HCT116 (cell line): ENCODE results near the gene XRN2. TPM values are rescaled to one million over a fixed set of nuclear protein-coding genes. Genes with fewer than 3 reads are reported as not detected.

Source experiments
- ATAC-seq: fragments of 200-7000 bp; cut with Tn5 transposase; 2 replicates; pipeline ENCODE4 v1.9.1; 2020; ENCODE audit warnings: mild to moderate bottlenecking, moderate library complexity
- BruUV-seq: library from RNA; stranded (reverse); fragments of 400-500 nt; replicated peaks from 2 replicates; lab custom pipeline; 2021; lab: Mats Ljungman, UMichigan
- CTCF ChIA-PET: fragments of 300-600 bp; sonication (Branson Sonifier 250); formaldehyde crosslinking; loops from one replicate; lab custom pipeline; 2021; ENCODE audit warnings: antibody characterized with exemption; lab: Charles Lee
- POLR2A ChIA-PET: fragments of 300-600, 350-600 bp; sonication (Branson Sonifier 250); formaldehyde crosslinking; loops from one replicate; lab custom pipeline; 2021; ENCODE audit warnings: antibody characterized with exemption; lab: Charles Lee
- RAD21 ChIA-PET, 2 experiments: fragments of 300-600 bp; sonication (Branson Sonifier 250); formaldehyde crosslinking; loops; one replicate each; lab custom pipeline; 2023; ENCODE audit warnings: low total read pairs in 2 of 2; ENCODE audit not compliant: uncharacterized antibody in 2 of 2, unreplicated experiment in 2 of 2, low non-redundant PET in 1 of 2; lab: Charles Lee
- DNase-seq: peaks from one replicate; pipeline ENCODE4 v3.0.0-alpha.2; 2010; ENCODE audit warnings: low read depth, low spot score
- H2AFZ ChIP-seq: fragments of 200-600 bp; shearing (Covaris generic), sonication (generic); 2 replicates; pipeline ENCODE4 v1.6.1; 2017; ENCODE audit warnings: low read depth, mixed run types, mixed read lengths, antibody characterized with exemption, low read length; ENCODE audit not compliant: poor library complexity, severe bottlenecking
- H3K27ac ChIP-seq: 2 replicates; pipeline ENCODE4 v1.5.1; 2012; ENCODE audit warnings: low read depth, low read length
- H3K27me3 ChIP-seq: fragments of 200-600 bp; sonication (generic); 2 replicates; pipeline ENCODE4 v1.6.1; 2016; ENCODE audit warnings: mixed run types, low read length, mixed read lengths; ENCODE audit not compliant: insufficient read depth
- H3K36me3 ChIP-seq, 2 experiments: fragments of 200-500 bp in 1 of 2; fragments of 200-600 bp in 1 of 2; sonication (Bioruptor generic) in 1 of 2; sonication (generic) in 1 of 2; 2 replicates each; pipeline versions ENCODE4 v1.5.1 to v1.6.1; 2014 to 2016; ENCODE audit warnings: low read length in 2 of 2, inconsistent platforms in 1 of 2, mixed read lengths in 1 of 2, mixed run types in 1 of 2; ENCODE audit not compliant: insufficient read depth in 2 of 2, control insufficient read depth in 1 of 2
- H3K4me1 ChIP-seq, 2 experiments: fragments of 200-600 bp in 1 of 2; sonication (generic) in 1 of 2; 2 replicates each; pipeline versions ENCODE4 v1.5.1 to v1.6.1; 2012 to 2017; ENCODE audit warnings: low read length in 2 of 2, inconsistent platforms in 1 of 2, mild to moderate bottlenecking in 1 of 2, mixed read lengths in 1 of 2, mixed run types in 1 of 2, moderate library complexity in 1 of 2; ENCODE audit not compliant: insufficient read depth in 2 of 2, control insufficient read depth in 1 of 2
- H3K4me2 ChIP-seq: fragments of 200-600 bp; sonication (generic); 2 replicates; pipeline ENCODE4 v1.6.1; 2017; ENCODE audit warnings: mixed run types, low read length, mixed read lengths
- H3K4me3 ChIP-seq, 2 experiments: fragments of 200-600 bp in 1 of 2; sonication (generic) in 1 of 2; replicated peaks in 1 of 2; 2 replicates each; pipeline ENCODE4 v1.5.1; 2011 to 2016; ENCODE audit warnings: low read length in 2 of 2, control low read depth in 1 of 2, low read depth in 1 of 2, mild to moderate bottlenecking in 1 of 2, mixed read lengths in 1 of 2, mixed run types in 1 of 2
- H3K79me2 ChIP-seq: fragments of 200-600 bp; sonication (generic); 2 replicates; pipeline ENCODE4 v1.6.1; 2017; ENCODE audit warnings: mild to moderate bottlenecking, mixed run types, low read length, moderate library complexity, mixed read lengths; ENCODE audit not compliant: insufficient read depth
- H3K9ac ChIP-seq: fragments of 200-600 bp; sonication (generic); 2 replicates; pipeline ENCODE4 v1.6.1; 2016; ENCODE audit warnings: low read length, mixed read lengths
- H3K9me2 ChIP-seq: fragments of 200-600 bp; sonication (generic), shearing (Covaris generic); 2 replicates; pipeline ENCODE4 v1.6.1; 2017; ENCODE audit warnings: mixed run types, mild to moderate bottlenecking, moderate library complexity; ENCODE audit not compliant: insufficient read depth
- H3K9me3 ChIP-seq, 2 experiments: fragments of 200-500 bp in 1 of 2; fragments of 200-600 bp in 1 of 2; sonication (Bioruptor generic) in 1 of 2; sonication (generic) in 1 of 2; 2 replicates each; pipeline ENCODE4 v1.6.1; 2014 to 2017; ENCODE audit warnings: low read length in 2 of 2, mixed read lengths in 2 of 2, inconsistent platforms in 1 of 2, low read depth in 1 of 2, mild to moderate bottlenecking in 1 of 2, mixed run types in 1 of 2, moderate library complexity in 1 of 2; ENCODE audit not compliant: control insufficient read depth in 1 of 2, insufficient read depth in 1 of 2
- H4K20me1 ChIP-seq: fragments of 200-600 bp; sonication (generic), shearing (Covaris generic); 2 replicates; pipeline ENCODE4 v1.6.1; 2017; ENCODE audit warnings: mixed run types, mild to moderate bottlenecking, moderate library complexity; ENCODE audit not compliant: insufficient read depth
- ATF3 ChIP-seq: IDR thresholded peaks from 2 replicates; pipeline ENCODE4 v1.6.1; 2012
- EGR1 ChIP-seq: IDR thresholded peaks from 2 replicates; pipeline ENCODE4 v1.6.1; 2012; ENCODE audit warnings: low read depth
- EZH2phosphoT487 ChIP-seq: fragments of 200-600 bp; IDR thresholded peaks from 2 replicates; pipeline ENCODE4 v1.6.1; 2018; ENCODE audit warnings: antibody characterized with exemption, borderline replicate concordance
- JUND ChIP-seq: IDR thresholded peaks from 2 replicates; pipeline ENCODE4 v1.6.1; 2012
- RAD21 ChIP-seq: IDR thresholded peaks from 2 replicates; pipeline ENCODE4 v1.6.1; 2012; ENCODE audit warnings: low read depth, mild to moderate bottlenecking
- SIN3A ChIP-seq: IDR thresholded peaks from 2 replicates; pipeline ENCODE4 v1.6.1; 2012; ENCODE audit warnings: low read depth
- TCF7L2 ChIP-seq: IDR thresholded peaks from 2 replicates; pipeline ENCODE4 v1.7.0; 2011; ENCODE audit warnings: borderline replicate concordance, inconsistent platforms; ENCODE audit not compliant: insufficient read depth, insufficient read length; ENCODE audit errors: extremely low read depth
- ZBTB33 ChIP-seq: IDR thresholded peaks from 2 replicates; pipeline ENCODE4 v1.6.1; 2011; ENCODE audit warnings: mild to moderate bottlenecking, low read length, moderate library complexity; ENCODE audit not compliant: insufficient replicate concordance; ENCODE audit errors: extremely low read depth
- ZNF274 ChIP-seq: fragments of 200-500 bp; sonication (Bioruptor generic); IDR thresholded peaks from 2 replicates; pipeline ENCODE4 v1.6.1; 2014; ENCODE audit warnings: mild to moderate bottlenecking, low read depth, low read length, inconsistent platforms
- intact Hi-C: fragments of 100-400 bp; cut with micrococcal nuclease; formaldehyde crosslinking; loops from 2 replicates; pipeline ENCODE4 v1.10.0; 2022
- total RNA-seq: library from RNA; stranded (reverse); gene quantifications from one replicate; pipeline ENCODE4 v1.2.1, GENCODE V29; 2021; ENCODE audit not compliant: unreplicated experiment
- TF ChIP-seq, protein P1 (sequence below), 3 experiments: fragments of 200-600 bp in 1 of 3; sonication (generic) in 1 of 3; IDR thresholded peaks in 2 of 3; conservative IDR thresholded peaks in 1 of 3; 2 replicates each; pipeline ENCODE4 v1.5.1; 2012 to 2017; ENCODE audit warnings: low read depth in 2 of 3, low read length in 2 of 3, antibody characterized with exemption in 1 of 3, borderline replicate concordance in 1 of 3, control low read depth in 1 of 3, mild to moderate bottlenecking in 1 of 3, mixed read lengths in 1 of 3, mixed run types in 1 of 3, moderate library complexity in 1 of 3; ENCODE audit not compliant: insufficient read depth in 1 of 3

Gene XRN2
- total RNA-seq, 1 experiment from 2014 or later: 101 TPM

DNA sequence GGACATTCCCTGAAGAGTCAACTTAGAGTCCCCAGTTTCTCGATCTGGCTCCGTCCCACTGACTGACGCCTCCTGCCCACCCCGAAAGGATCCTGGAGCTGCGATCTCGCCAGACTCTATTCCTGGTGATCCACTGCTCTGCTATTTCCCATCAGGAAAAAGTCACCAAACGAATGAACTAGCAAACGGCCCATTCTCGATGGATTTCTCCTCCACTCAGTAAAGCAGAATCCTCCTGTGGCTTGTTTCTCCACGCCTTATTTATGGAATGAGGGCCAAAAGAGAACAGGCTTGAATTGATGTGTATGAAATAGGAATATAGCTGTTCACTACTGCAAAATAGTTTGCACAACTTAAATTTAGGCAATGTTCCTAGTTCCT is 88.8 kb downstream of the XRN2 start (continued):
- no peak for TF ChIP-seq ZBTB33
- TF ChIP-seq ZNF274: no peak
- TF ChIP-seq RAD21: no peak
- no peak for TF ChIP-seq EGR1
- no peak for TF ChIP-seq EZH2phosphoT487
- no peak for TF ChIP-seq TCF7L2
- TF ChIP-seq JUND: no peak
- TF ChIP-seq, protein P1, sequence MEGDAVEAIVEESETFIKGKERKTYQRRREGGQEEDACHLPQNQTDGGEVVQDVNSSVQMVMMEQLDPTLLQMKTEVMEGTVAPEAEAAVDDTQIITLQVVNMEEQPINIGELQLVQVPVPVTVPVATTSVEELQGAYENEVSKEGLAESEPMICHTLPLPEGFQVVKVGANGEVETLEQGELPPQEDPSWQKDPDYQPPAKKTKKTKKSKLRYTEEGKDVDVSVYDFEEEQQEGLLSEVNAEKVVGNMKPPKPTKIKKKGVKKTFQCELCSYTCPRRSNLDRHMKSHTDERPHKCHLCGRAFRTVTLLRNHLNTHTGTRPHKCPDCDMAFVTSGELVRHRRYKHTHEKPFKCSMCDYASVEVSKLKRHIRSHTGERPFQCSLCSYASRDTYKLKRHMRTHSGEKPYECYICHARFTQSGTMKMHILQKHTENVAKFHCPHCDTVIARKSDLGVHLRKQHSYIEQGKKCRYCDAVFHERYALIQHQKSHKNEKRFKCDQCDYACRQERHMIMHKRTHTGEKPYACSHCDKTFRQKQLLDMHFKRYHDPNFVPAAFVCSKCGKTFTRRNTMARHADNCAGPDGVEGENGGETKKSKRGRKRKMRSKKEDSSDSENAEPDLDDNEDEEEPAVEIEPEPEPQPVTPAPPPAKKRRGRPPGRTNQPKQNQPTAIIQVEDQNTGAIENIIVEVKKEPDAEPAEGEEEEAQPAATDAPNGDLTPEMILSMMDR (IDR thresholded peaks at IDR 0.05 in 2 of 3, conservative IDR thresholded peaks at IDR 0.05 in 1 of 3; ENCODE audit: borderline replicate concordance in 1 of 3, insufficient read depth in 1 of 3, low read depth in 2 of 3, low read length in 2 of 3): no peak

GRCh38 chr20:21393166-21393565 is 90.0 kb downstream of the XRN2 start:
- no peak overlapping the region for H3K4me3 ChIP-seq
- no peak overlapping the region for H3K9ac ChIP-seq
- RAD21 ChIA-PET: no interaction called here
- H3K9me3 ChIP-seq: no peaks in the 10 kb centered on the region
- no peaks in the 10 kb centered on the region for H3K9me2 ChIP-seq
- no peak overlapping the region for H2AFZ ChIP-seq
- no peaks in the 10 kb centered on the region for H4K20me1 ChIP-seq
- TF ChIP-seq ATF3 (no peak), SIN3A (no peak), RAD21 (no peak), ZNF274 (no peak)
- no peak for ATAC-seq
- H3K79me2 ChIP-seq: no peaks in the 10 kb centered on the region
- no peak for DNase-seq
- H3K36me3 ChIP-seq: peaks cover 0 to 9% of the 10 kb centered on the region in 2 experiments; a peak in 2 of 4 replicates
- H3K27ac ChIP-seq: no peak overlapping the region
- BruUV-seq: no TSS peak
- POLR2A ChIA-PET: no interaction called here
- intact Hi-C loops: no loop called here
- CTCF ChIA-PET: no interaction called here
- H3K4me2 ChIP-seq: no peak overlapping the region
- H3K4me1 ChIP-seq: no peaks in the 10 kb centered on the region
- 0 out of 2 replicates have a peak, but pooled peaks cover under 1% of the 10 kb centered on the region for H3K27me3 ChIP-seq
